B cell (primary cell): Measurements from ENCODE around the gene DPYSL3. TPM values are rescaled to one million over a fixed set of nuclear protein-coding genes. Genes with fewer than 3 reads are reported as not detected.

Source experiments
- ATAC-seq: fragments of 200-7000 bp; cut with Tn5 transposase; one replicate; pipeline ENCODE4 v1.10.0; 2021; ENCODE audit warnings: low read depth, mild to moderate bottlenecking, moderate number of reproducible peaks, moderate library complexity
- CTCF ChIA-PET: fragments of 350-600 bp; sonication (Branson Sonifier 250); formaldehyde crosslinking; loops from one replicate; lab custom pipeline; 2021; ENCODE audit warnings: antibody characterized with exemption, inconsistent platforms; lab: Charles Lee
- POLR2A ChIA-PET: fragments of 350-600 bp; sonication (Branson Sonifier 250); formaldehyde crosslinking; loops from one replicate; lab custom pipeline; 2021; ENCODE audit warnings: antibody characterized with exemption; lab: Charles Lee
- DNase-seq: peaks from one replicate; pipeline ENCODE4 v3.0.0; 2013
- H2AFZ ChIP-seq: 2 replicates; pipeline ENCODE4 v1.6.1; 2012; ENCODE audit warnings: mild to moderate bottlenecking, low read depth, low read length; ENCODE audit not compliant: insufficient read depth, poor library complexity, severe bottlenecking
- H3K27ac ChIP-seq, 2 donors: 1 replicate in 1 of 2; 2 replicates in 1 of 2; pipeline ENCODE4 v1.5.1; 2012 to 2013; ENCODE audit warnings: low read length in 2 of 2, mild to moderate bottlenecking in 2 of 2, moderate library complexity in 1 of 2
- H3K27me3 ChIP-seq, 4 experiments: fragments of 200-600 bp in 1 of 4; sonication (generic) in 1 of 4; replicated peaks in 1 of 4; 1 replicate in 2 of 4; 2 replicates in 2 of 4; pipeline versions ENCODE4 v1.6.1 to v1.7.0; 2013 to 2016; ENCODE audit warnings: low read length in 3 of 4, mild to moderate bottlenecking in 2 of 4, mixed read lengths in 1 of 4, moderate library complexity in 1 of 4; ENCODE audit not compliant: insufficient read depth in 4 of 4, control insufficient read depth in 3 of 4; ENCODE audit errors: control extremely low read depth in 1 of 4
- H3K36me3 ChIP-seq, 2 experiments: replicated peaks in 1 of 2; 1 replicate in 1 of 2; 2 replicates in 1 of 2; pipeline versions ENCODE4 v1.6.1 to v1.7.1; 2013; ENCODE audit warnings: low read length in 1 of 2; ENCODE audit not compliant: insufficient read depth in 2 of 2, control insufficient read depth in 1 of 2; ENCODE audit errors: control extremely low read depth in 1 of 2, extremely low read depth in 1 of 2
- H3K4me1 ChIP-seq, 2 donors: fragments of 200-600 bp in 1 of 2; sonication (generic) in 1 of 2; 1 replicate in 1 of 2; 2 replicates in 1 of 2; pipeline versions ENCODE4 v1.5.1 to v1.6.1; 2013 to 2017; ENCODE audit warnings: low read length in 2 of 2; ENCODE audit not compliant: control insufficient read depth in 2 of 2, insufficient read depth in 2 of 2
- H3K4me2 ChIP-seq: replicated peaks from 2 replicates; pipeline ENCODE3; 2012; ENCODE audit warnings: mild to moderate bottlenecking, low read depth, low read length; ENCODE audit not compliant: poor library complexity, severe bottlenecking
- H3K4me3 ChIP-seq, 5 experiments: fragments of 200-600 bp in 1 of 5; sonication (generic) in 1 of 5; 1 replicate in 3 of 5; 2 replicates in 2 of 5; pipeline versions ENCODE4 v1.5.1 to v1.7.0; 2011 to 2016; ENCODE audit warnings: low read length in 4 of 5, mild to moderate bottlenecking in 4 of 5, low read depth in 2 of 5, control low read depth in 1 of 5, moderate library complexity in 1 of 5; ENCODE audit not compliant: insufficient read depth in 1 of 5; ENCODE audit errors: control extremely low read depth in 1 of 5, extremely low read depth in 1 of 5
- H3K79me2 ChIP-seq: fragments of 200-600 bp; sonication (generic); one replicate; pipeline ENCODE4 v1.6.0; 2016; ENCODE audit warnings: low read length; ENCODE audit not compliant: control insufficient read depth, insufficient read depth
- H3K9ac ChIP-seq: fragments of 200-600 bp; sonication (generic); 2 replicates; pipeline ENCODE4 v1.6.1; 2017; ENCODE audit warnings: mild to moderate bottlenecking, low read length, moderate library complexity
- H3K9me3 ChIP-seq, 3 donors: one replicate each; pipeline versions ENCODE4 v1.6.1 to v1.7.1; 2013; ENCODE audit warnings: low read length in 2 of 3; ENCODE audit not compliant: control insufficient read depth in 2 of 3, insufficient read depth in 1 of 3; ENCODE audit errors: control extremely low read depth in 1 of 3
- H4K20me1 ChIP-seq: 2 replicates; pipeline ENCODE4 v1.6.0; 2012; ENCODE audit warnings: mild to moderate bottlenecking, low read length; ENCODE audit not compliant: insufficient read depth, control insufficient read depth, poor library complexity, severe bottlenecking
- H3K27ac Mint-ChIP-seq: one replicate; pipeline ENCODE4 v1.8.0; 2021; ENCODE audit warnings: mixed read lengths
- H3K27me3 Mint-ChIP-seq: one replicate; pipeline ENCODE4 v1.8.0; 2021; ENCODE audit warnings: mixed read lengths
- H3K4me1 Mint-ChIP-seq: one replicate; pipeline ENCODE4 v1.8.0; 2021; ENCODE audit warnings: mixed read lengths
- H3K4me3 Mint-ChIP-seq: one replicate; pipeline ENCODE4 v1.8.0; 2021; ENCODE audit warnings: mixed read lengths
- H3K9me3 Mint-ChIP-seq: one replicate; pipeline ENCODE4 v1.8.0; 2022; ENCODE audit warnings: mixed read lengths; ENCODE audit not compliant: insufficient read depth
- EZH2 ChIP-seq: IDR thresholded peaks from 2 replicates; pipeline ENCODE4 v1.6.1; 2012; ENCODE audit warnings: borderline replicate concordance, low read depth, mild to moderate bottlenecking, moderate library complexity, low read length; ENCODE audit not compliant: insufficient read depth, poor library complexity, severe bottlenecking
- WGBS: methylation state at CpG from one replicate; pipeline ENCODE4 v1.1.5; 2013; ENCODE audit warnings: missing lambda C conversion rate; ENCODE audit not compliant: insufficient coverage; 5-methylcytosine and 5-hydroxymethylcytosine counted together
- intact Hi-C: fragments of 100-400 bp; cut with micrococcal nuclease; formaldehyde crosslinking; loops from one replicate; pipeline ENCODE4 v1.10.0; 2022
- polyA plus RNA-seq: library from polyadenylated mRNA; depleted of rRNA; stranded (reverse); fragments of >200 nt; gene quantifications from 2 replicates; pipeline ENCODE4 v1.2.3, GENCODE V29; 2012
- total RNA-seq, 2 donors: library from RNA; stranded (reverse); fragments of 120-200 nt in 1 of 2; gene quantifications; 1 replicate in 1 of 2; 2 replicates in 1 of 2; pipeline versions ENCODE4 v1.2.3 to v1.2.4, GENCODE V29; 2013 to 2022
- TF ChIP-seq, protein P1 (sequence below): fragments of 200-600 bp; IDR thresholded peaks from one replicate; pipeline ENCODE4 v1.8.0; 2022; ENCODE audit warnings: antibody characterized with exemption, mild to moderate bottlenecking

DPYSL3 gene
- total and polyA plus RNA-seq, 2 donors (not counting 1 experiment from before 2014, with no cell fraction given) = not detected

DNA sequence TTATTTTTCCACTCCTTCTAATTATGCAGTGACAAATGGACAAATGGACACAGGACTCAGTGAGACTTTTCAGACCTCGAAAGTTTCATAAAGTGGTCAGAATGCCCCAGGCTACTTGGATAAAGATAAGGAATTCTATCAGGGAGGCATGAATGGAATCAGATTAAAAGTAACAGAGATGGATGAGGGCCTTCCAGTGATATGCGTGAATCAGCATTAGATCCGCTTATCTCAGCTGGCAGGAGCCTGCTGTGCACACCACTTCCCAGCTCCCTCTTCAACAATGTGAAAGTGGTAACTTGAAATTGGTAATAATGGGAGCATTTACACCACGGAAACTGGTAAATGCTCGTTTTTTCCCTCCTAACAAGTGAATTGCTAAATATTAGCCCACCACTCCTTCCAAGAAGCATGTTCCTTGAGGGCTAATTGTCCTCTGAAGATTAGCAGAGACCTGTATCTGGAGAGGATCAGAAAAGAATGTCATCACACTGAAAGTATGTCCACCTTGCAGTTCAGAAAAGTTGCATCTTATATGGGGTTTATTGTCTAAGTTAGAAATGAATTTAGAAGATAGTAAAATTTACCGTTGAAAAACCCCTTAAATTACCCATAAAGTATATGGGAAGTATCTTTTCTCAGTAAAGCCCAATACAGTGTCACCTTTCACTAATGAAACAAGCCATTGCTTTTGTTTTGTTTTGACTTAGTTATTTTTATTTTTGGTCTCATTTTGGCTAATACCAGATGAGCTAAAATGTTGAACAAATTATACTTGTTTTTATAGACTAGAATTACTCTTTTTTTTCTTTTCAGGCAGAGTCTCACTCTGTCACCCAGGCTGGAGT is 125.3 kb downstream of the DPYSL3 start:
- H3K27me3 ChIP-seq = no peaks in the 10 kb centered on the region
- 80% methylated on average over 1 of the region's 6 CpGs for WGBS
- no peak overlapping the region for H3K27ac ChIP-seq
- no peaks in the 10 kb centered on the region for H3K79me2 ChIP-seq
- ChIA-PET POLR2A (no interaction called here), CTCF (no interaction called here)
- Mint-ChIP-seq H3K4me1 (no peaks in the 10 kb centered on the region), H3K9me3 (no peaks in the 10 kb centered on the region), H3K27me3 (peaks cover 9% of the 10 kb centered on the region), H3K27ac (no peak overlapping the region), H3K4me3 (no peak overlapping the region)
- DNase-seq (no peak), ATAC-seq (no peak)
- H3K4me1 ChIP-seq = no peaks in the 10 kb centered on the region
- no peak overlapping the region for H3K9ac ChIP-seq
- no peak overlapping the region for H3K4me2 ChIP-seq
- H3K9me3 ChIP-seq = peaks cover 0 to 3% (median 0%) of the 10 kb centered on the region in 3 donors
- TF ChIP-seq, protein P1, sequence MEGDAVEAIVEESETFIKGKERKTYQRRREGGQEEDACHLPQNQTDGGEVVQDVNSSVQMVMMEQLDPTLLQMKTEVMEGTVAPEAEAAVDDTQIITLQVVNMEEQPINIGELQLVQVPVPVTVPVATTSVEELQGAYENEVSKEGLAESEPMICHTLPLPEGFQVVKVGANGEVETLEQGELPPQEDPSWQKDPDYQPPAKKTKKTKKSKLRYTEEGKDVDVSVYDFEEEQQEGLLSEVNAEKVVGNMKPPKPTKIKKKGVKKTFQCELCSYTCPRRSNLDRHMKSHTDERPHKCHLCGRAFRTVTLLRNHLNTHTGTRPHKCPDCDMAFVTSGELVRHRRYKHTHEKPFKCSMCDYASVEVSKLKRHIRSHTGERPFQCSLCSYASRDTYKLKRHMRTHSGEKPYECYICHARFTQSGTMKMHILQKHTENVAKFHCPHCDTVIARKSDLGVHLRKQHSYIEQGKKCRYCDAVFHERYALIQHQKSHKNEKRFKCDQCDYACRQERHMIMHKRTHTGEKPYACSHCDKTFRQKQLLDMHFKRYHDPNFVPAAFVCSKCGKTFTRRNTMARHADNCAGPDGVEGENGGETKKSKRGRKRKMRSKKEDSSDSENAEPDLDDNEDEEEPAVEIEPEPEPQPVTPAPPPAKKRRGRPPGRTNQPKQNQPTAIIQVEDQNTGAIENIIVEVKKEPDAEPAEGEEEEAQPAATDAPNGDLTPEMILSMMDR = no peak
- TF ChIP-seq EZH2 = no peak
- intact Hi-C loops = no loop called here
- no peaks in the 10 kb centered on the region for H4K20me1 ChIP-seq
- no peak overlapping the region for H2AFZ ChIP-seq
- no peak overlapping the region for H3K4me3 ChIP-seq
- no peaks in the 10 kb centered on the region for H3K36me3 ChIP-seq

DNA sequence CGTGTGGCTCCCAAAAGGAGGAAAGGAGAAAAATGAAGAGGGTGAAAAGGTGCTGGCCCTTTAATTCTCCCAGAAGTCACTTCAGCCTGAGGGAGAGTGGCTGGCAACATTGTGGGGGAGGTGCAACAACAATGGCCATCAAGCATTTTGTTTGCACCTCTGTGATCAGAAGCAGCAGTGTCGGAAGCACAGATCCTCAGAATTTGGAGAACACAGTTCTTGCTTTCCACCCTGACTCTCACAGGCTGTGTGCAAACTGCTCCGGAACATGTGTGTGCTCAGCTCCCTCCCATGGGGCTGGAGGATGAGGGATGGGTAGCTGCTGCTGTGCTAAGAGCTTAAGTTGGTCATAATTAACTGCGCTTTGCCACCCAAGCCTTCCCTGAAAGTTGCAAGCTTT is 127.1 kb downstream of the DPYSL3 start:
- Mint-ChIP-seq H3K4me1 (no peaks in the 10 kb centered on the region), H3K4me3 (no peak overlapping the region), H3K27me3 (peaks cover 6% of the 10 kb centered on the region), H3K9me3 (no peaks in the 10 kb centered on the region), H3K27ac (no peak overlapping the region)
- ATAC-seq (no peak), DNase-seq (no peak)
- TF ChIP-seq, protein P1 = no peak
- TF ChIP-seq EZH2 = no peak
- 86% methylated on average over 1 of the region's 4 CpGs for WGBS
- no peak overlapping the region for H3K4me2 ChIP-seq
- H3K27ac ChIP-seq = no peak overlapping the region
- H2AFZ ChIP-seq = no peak overlapping the region
- H3K9ac ChIP-seq = no peak overlapping the region
- ChIA-PET POLR2A (no interaction called here), CTCF (no interaction called here)
- H3K9me3 ChIP-seq = peaks cover 0 to 4% (median 3%) of the 10 kb centered on the region in 3 donors
- H3K4me3 ChIP-seq = no peak overlapping the region
- H3K36me3 ChIP-seq = no peaks in the 10 kb centered on the region
- H3K27me3 ChIP-seq = no peaks in the 10 kb centered on the region
- intact Hi-C loops = no loop called here
- H4K20me1 ChIP-seq = no peaks in the 10 kb centered on the region
- H3K79me2 ChIP-seq = no peaks in the 10 kb centered on the region
- H3K4me1 ChIP-seq = no peaks in the 10 kb centered on the region
